A549 treated with DMSO at 1 μM for 4 hours (cell line): ENCODE data around the gene ERRFI1. TPM values are rescaled to one million over a fixed set of nuclear protein-coding genes. Genes with fewer than 3 reads are reported as not detected.

Source experiments
- total RNA-seq: library from RNA; stranded (reverse); fragments of 200-300 nt; extraction: Qiagen RNA extraction; gene quantifications from 5 replicates; pipeline ENCODE4 v1.2.3, GENCODE V29; 2022; ENCODE audit warnings: low read depth

Gene ERRFI1, protein sequence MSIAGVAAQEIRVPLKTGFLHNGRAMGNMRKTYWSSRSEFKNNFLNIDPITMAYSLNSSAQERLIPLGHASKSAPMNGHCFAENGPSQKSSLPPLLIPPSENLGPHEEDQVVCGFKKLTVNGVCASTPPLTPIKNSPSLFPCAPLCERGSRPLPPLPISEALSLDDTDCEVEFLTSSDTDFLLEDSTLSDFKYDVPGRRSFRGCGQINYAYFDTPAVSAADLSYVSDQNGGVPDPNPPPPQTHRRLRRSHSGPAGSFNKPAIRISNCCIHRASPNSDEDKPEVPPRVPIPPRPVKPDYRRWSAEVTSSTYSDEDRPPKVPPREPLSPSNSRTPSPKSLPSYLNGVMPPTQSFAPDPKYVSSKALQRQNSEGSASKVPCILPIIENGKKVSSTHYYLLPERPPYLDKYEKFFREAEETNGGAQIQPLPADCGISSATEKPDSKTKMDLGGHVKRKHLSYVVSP
- 47.5 to 60.7 TPM (median 59.6 TPM) in 5 replicates for total RNA-seq

DNA sequence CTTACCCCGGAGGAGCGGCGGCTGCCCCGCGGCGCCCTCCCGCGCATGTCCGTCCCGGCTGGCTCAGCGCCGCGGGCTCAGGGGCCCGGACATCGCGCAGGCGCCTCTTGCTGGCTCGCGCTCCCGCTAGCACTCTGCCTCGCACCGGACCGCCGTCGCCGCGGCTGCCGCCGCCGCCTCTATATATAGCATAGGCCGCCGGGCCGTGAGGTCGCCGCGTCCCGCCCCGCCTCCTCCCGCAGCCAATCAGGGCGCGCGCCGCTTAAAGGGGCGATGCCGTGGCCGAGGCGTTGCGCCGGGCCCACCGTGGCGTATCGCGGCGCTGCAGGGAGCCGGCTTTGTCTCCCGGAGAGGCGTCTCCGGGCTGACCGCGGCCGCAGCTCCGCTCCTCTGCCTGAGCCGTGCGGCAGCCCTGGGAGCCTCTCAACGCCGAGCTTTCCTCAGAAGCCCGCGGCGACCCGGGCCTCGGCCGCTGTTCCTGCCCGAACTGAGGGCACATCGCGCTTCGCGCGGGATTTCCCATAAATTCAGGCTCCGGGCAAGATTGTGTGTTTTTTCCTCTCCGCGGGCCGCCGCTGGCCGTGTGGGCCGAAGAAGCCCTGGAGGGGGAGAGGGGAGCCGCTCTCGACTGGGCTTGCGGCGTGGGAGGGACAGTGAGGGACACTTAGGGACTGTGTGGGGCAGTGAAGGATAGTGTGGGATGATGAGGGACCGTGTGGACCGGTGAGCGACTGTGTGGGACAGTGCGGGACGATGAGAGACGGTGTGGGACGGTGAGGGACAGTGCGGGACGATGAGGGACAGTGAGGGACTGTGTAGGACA lies at the start of gene ERRFI1:
ERRFI1 (minus strand) TSS at position 157 of the 823 bp plus-strand sequence. CDS start 10,690 bp downstream, outside the sequence.

Other genes starting within 250 kb of the ERRFI1 start
- gene PER3, start 242.0 kb downstream of the ERRFI1 start, total RNA-seq: 0.72 to 1.3 TPM (median 0.92 TPM) in 5 replicates
- 0.73 TPM in 1 of 5 replicates, not detected in the others for gene UTS2, start 173.2 kb downstream of the ERRFI1 start, total RNA-seq
- gene TNFRSF9, start 85.5 kb downstream of the ERRFI1 start, total RNA-seq: 2.7 to 4.6 TPM (median 3.8 TPM) in 5 replicates
- gene PARK7, start 64.6 kb downstream of the ERRFI1 start, total RNA-seq: 330 to 364 TPM (median 337 TPM) in 5 replicates